IMR-90 (cell line): Measurements from ENCODE around the gene CNPY1. TPM values are rescaled to one million over a fixed set of nuclear protein-coding genes. Genes with fewer than 3 reads are reported as not detected.

Source experiments
- ATAC-seq: fragments of 200-7000 bp; cut with Tn5 transposase; 2 replicates; pipeline ENCODE4 v1.9.1; 2020; ENCODE audit warnings: low read depth, mild to moderate bottlenecking, moderate library complexity
- BruUV-seq: library from RNA; stranded (reverse); fragments of 400-500 nt; replicated peaks from 2 replicates; lab custom pipeline; 2021; lab: Mats Ljungman, UMichigan
- CTCF ChIA-PET: fragments of 300-600 bp; formaldehyde crosslinking; extraction: SDS; loops from one replicate; lab custom pipeline; 2021; ENCODE audit warnings: antibody characterized with exemption; lab: Yijun Ruan, JAX
- POLR2A ChIA-PET: fragments of 300-600 bp; sonication (Branson Sonifier 250); formaldehyde crosslinking; loops from one replicate; lab custom pipeline; 2022; ENCODE audit warnings: antibody characterized with exemption; ENCODE audit not compliant: unreplicated experiment; lab: Charles Lee
- DNase-seq: peaks from one replicate; pipeline ENCODE4 v3.0.0; 2013
- H2AFZ ChIP-seq: replicated peaks from 2 replicates; pipeline ENCODE3; 2013; ENCODE audit warnings: low read length, mild to moderate bottlenecking; ENCODE audit not compliant: poor library complexity
- H2AK5ac ChIP-seq: 2 replicates; pipeline ENCODE4 v1.6.1; 2013; ENCODE audit warnings: low read depth, low read length, inconsistent platforms
- H2AK9ac ChIP-seq: replicated peaks from 2 replicates; pipeline ENCODE3; 2013; ENCODE audit warnings: mild to moderate bottlenecking, low read depth, low read length, moderate library complexity; ENCODE audit not compliant: poor library complexity
- H2BK120ac ChIP-seq: 2 replicates; pipeline ENCODE4 v1.6.1; 2013; ENCODE audit warnings: low read depth, low read length, inconsistent platforms
- H2BK15ac ChIP-seq: 3 replicates; pipeline ENCODE4 v1.6.1; 2013; ENCODE audit warnings: low read depth, low read length, inconsistent platforms
- H2BK20ac ChIP-seq: 2 replicates; pipeline ENCODE4 v1.6.1; 2013; ENCODE audit warnings: low read depth, mild to moderate bottlenecking, inconsistent platforms, low read length, moderate library complexity
- H2BK5ac ChIP-seq: 2 replicates; pipeline ENCODE4 v1.6.1; 2013; ENCODE audit warnings: mild to moderate bottlenecking, low read depth, low read length, inconsistent platforms; ENCODE audit not compliant: poor library complexity, severe bottlenecking
- H3K14ac ChIP-seq: replicated peaks from 2 replicates; pipeline ENCODE4 v1.6.1; 2013; ENCODE audit warnings: low read depth, low read length, inconsistent platforms
- H3K18ac ChIP-seq: 2 replicates; pipeline ENCODE4 v1.6.1; 2013; ENCODE audit warnings: low read depth, low read length, control low read depth
- H3K23ac ChIP-seq: 2 replicates; pipeline ENCODE4 v1.6.1; 2013; ENCODE audit warnings: low read depth, low read length, inconsistent platforms
- H3K27ac ChIP-seq: 2 replicates; pipeline ENCODE4 v1.5.1; 2013; ENCODE audit warnings: mild to moderate bottlenecking, control low read depth, low read length; ENCODE audit not compliant: insufficient read depth
- H3K27me3 ChIP-seq: 2 replicates; pipeline ENCODE4 v1.6.1; 2013; ENCODE audit warnings: low read length; ENCODE audit not compliant: control insufficient read depth, insufficient read depth
- H3K36me3 ChIP-seq: 2 replicates; pipeline ENCODE4 v1.6.1; 2013; ENCODE audit warnings: low read length, mixed read lengths; ENCODE audit not compliant: control insufficient read depth, insufficient read depth
- H3K4ac ChIP-seq: 2 replicates; pipeline ENCODE4 v1.6.1; 2013; ENCODE audit warnings: low read depth, low read length, inconsistent platforms
- H3K4me1 ChIP-seq: 2 replicates; pipeline ENCODE4 v1.6.1; 2013; ENCODE audit warnings: low read length, mixed read lengths; ENCODE audit not compliant: control insufficient read depth, insufficient read depth
- H3K4me2 ChIP-seq: 2 replicates; pipeline ENCODE4 v1.6.1; 2013; ENCODE audit warnings: low read depth, mild to moderate bottlenecking, control low read depth, low read length, moderate library complexity
- H3K4me3 ChIP-seq: 2 replicates; pipeline ENCODE4 v1.5.1; 2013; ENCODE audit warnings: low read depth, mild to moderate bottlenecking, control low read depth, low read length, moderate library complexity; ENCODE audit not compliant: insufficient read depth
- H3K56ac ChIP-seq: 2 replicates; pipeline ENCODE4 v1.6.1; 2013; ENCODE audit warnings: low read length, inconsistent platforms; ENCODE audit not compliant: insufficient read depth; ENCODE audit errors: extremely low read depth
- H3K79me1 ChIP-seq, 2 experiments: 2 replicates each; pipeline ENCODE4 v1.6.1; 2013; ENCODE audit warnings: low read length in 2 of 2, inconsistent platforms in 1 of 2, low read depth in 1 of 2
- H3K9ac ChIP-seq: 2 replicates; pipeline ENCODE4 v1.6.1; 2013; ENCODE audit warnings: low read depth, low read length, control low read depth
- H3K9me1 ChIP-seq: 2 replicates; pipeline ENCODE4 v1.6.1; 2013; ENCODE audit warnings: low read length, inconsistent platforms; ENCODE audit not compliant: insufficient read depth
- H3K9me3 ChIP-seq: 2 replicates; pipeline ENCODE4 v1.6.1; 2013; ENCODE audit warnings: low read length; ENCODE audit not compliant: control insufficient read depth, insufficient read depth
- H4K20me1 ChIP-seq: 2 replicates; pipeline ENCODE4 v1.6.1; 2013; ENCODE audit warnings: low read length, inconsistent platforms; ENCODE audit not compliant: insufficient read depth
- H4K5ac ChIP-seq: 2 replicates; pipeline ENCODE4 v1.6.1; 2013; ENCODE audit warnings: mild to moderate bottlenecking, low read depth, low read length, control low read depth
- H4K8ac ChIP-seq, 2 experiments: 2 replicates each; pipeline ENCODE4 v1.6.1; 2013; ENCODE audit warnings: low read depth in 2 of 2, low read length in 2 of 2, control low read depth in 1 of 2, inconsistent platforms in 1 of 2
- H4K91ac ChIP-seq: 2 replicates; pipeline ENCODE4 v1.6.1; 2013; ENCODE audit warnings: low read depth, low read length, inconsistent platforms; ENCODE audit not compliant: insufficient read depth
- FOS ChIP-seq: fragments of 150-350 bp; IDR thresholded peaks from 2 replicates; pipeline ENCODE4 v1.6.1; 2016; ENCODE audit warnings: low read depth, low read length
- MXI1 ChIP-seq: IDR thresholded peaks from 2 replicates; pipeline ENCODE4 v1.6.1; 2012; ENCODE audit warnings: low read depth, mild to moderate bottlenecking, low read length, moderate library complexity, borderline replicate concordance
- NFE2L2 ChIP-seq: fragments of 150-350 bp; IDR thresholded peaks from 2 replicates; pipeline ENCODE4 v1.6.1; 2016; ENCODE audit warnings: low read depth, mild to moderate bottlenecking, low read length
- RCOR1 ChIP-seq: IDR thresholded peaks from 2 replicates; pipeline ENCODE4 v1.6.1; 2012; ENCODE audit warnings: mild to moderate bottlenecking, low read length, improper control_type of control experiment; ENCODE audit not compliant: insufficient replicate concordance
- RFX5 ChIP-seq: IDR thresholded peaks from 2 replicates; pipeline ENCODE4 v1.8.0; 2012; ENCODE audit warnings: low read depth, mild to moderate bottlenecking, low read length, moderate library complexity
- WGBS, 2 experiments: methylation state at CpG; one replicate each; pipeline versions ENCODE4 v1.1.5 to v1.1.7; 2013; ENCODE audit warnings: missing lambda C conversion rate in 2 of 2; ENCODE audit not compliant: insufficient read length in 1 of 2; ENCODE audit errors: extremely low coverage in 2 of 2; 5-methylcytosine and 5-hydroxymethylcytosine counted together
- dilution Hi-C: fragments of 300-500 bp; cut with HindIII; formaldehyde crosslinking; loops from one replicate; pipeline ENCODE4 v1.14.3; 2018; ENCODE audit warnings: low sequenced_read_pairs; ENCODE audit not compliant: unreplicated experiment
- in situ Hi-C: fragments of 300-500 bp; cut with MboI; formaldehyde crosslinking; loops from 3 replicates; pipeline ENCODE4 v1.14.3; 2019; ENCODE audit warnings: low sequenced_read_pairs, inconsistent platforms, mixed read lengths
- intact Hi-C: fragments of 100-400 bp; cut with micrococcal nuclease; formaldehyde crosslinking; loops from 2 replicates; pipeline ENCODE4 v1.10.0; 2022
- polyA plus RNA-seq, 3 experiments: library from polyadenylated mRNA; depleted of rRNA; stranded (reverse); fragments of >200 nt; gene quantifications; 2 replicates each; pipeline ENCODE4 v1.2.3, GENCODE V29; 2012; ENCODE audit warnings: low replicate concordance in 1 of 3
- total RNA-seq: library from RNA; depleted of rRNA; stranded (reverse); fragments of >200 nt; gene quantifications from 2 replicates; pipeline ENCODE4 v1.2.3, GENCODE V29; 2012
- TF ChIP-seq, protein P1 (sequence below): fragments of 150-350 bp; IDR thresholded peaks from 2 replicates; pipeline ENCODE4 v1.6.1; 2016; ENCODE audit warnings: low read depth, mild to moderate bottlenecking, low read length, moderate library complexity, borderline replicate concordance
- TF ChIP-seq, protein P2 (sequence below): fragments of 150-350 bp; IDR thresholded peaks from 2 replicates; pipeline ENCODE4 v1.6.1; 2017; ENCODE audit warnings: mild to moderate bottlenecking, antibody characterized with exemption, low read length, low read depth
- TF ChIP-seq, protein P3 (sequence below): conservative IDR thresholded peaks from 2 replicates; pipeline ENCODE4 v1.5.1; 2012; ENCODE audit warnings: mild to moderate bottlenecking, low read depth, low read length, improper control_type of control experiment

CNPY1 gene
- total and polyA plus RNA-seq, 2 of the 4 experiments (the other 2 are of a cell fraction) = not detected

DNA sequence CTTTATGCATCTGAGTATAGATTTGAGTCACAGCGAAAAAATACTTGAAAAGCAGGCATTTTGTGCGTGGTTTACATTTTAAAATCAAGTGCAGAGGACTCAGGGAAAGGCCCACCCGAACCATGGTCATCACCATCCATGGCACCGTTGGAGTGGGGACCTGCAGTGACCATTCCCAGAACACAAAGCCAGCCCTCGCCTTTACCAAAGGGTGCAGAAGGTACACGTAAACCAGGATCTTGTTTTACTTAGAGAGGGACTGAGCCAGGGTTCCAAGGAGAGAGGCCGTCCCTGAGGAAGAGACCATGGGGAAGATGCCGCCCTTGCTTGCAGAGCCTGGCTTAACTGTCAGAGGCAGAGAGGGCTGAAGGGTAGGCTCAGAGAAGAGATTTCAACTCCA lies 12.0 kb upstream of the CNPY1 start:
- dilution Hi-C loops (no loop called here), intact Hi-C loops (no loop called here), in situ Hi-C loops (no loop called here)
- H3K9me1 ChIP-seq = no peaks in the 10 kb centered on the region
- DNase-seq = no peak
- ChIA-PET POLR2A (no interaction called here), CTCF (no interaction called here)
- no peak overlapping the region for H3K23ac ChIP-seq
- no peak overlapping the region for H2AK9ac ChIP-seq
- TF ChIP-seq NFE2L2 (no peak), FOS (no peak), RCOR1 (no peak), MXI1 (no peak), RFX5 (no peak)
- TF ChIP-seq, protein P1, sequence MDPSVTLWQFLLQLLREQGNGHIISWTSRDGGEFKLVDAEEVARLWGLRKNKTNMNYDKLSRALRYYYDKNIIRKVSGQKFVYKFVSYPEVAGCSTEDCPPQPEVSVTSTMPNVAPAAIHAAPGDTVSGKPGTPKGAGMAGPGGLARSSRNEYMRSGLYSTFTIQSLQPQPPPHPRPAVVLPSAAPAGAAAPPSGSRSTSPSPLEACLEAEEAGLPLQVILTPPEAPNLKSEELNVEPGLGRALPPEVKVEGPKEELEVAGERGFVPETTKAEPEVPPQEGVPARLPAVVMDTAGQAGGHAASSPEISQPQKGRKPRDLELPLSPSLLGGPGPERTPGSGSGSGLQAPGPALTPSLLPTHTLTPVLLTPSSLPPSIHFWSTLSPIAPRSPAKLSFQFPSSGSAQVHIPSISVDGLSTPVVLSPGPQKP = no peak
- TF ChIP-seq, protein P2, sequence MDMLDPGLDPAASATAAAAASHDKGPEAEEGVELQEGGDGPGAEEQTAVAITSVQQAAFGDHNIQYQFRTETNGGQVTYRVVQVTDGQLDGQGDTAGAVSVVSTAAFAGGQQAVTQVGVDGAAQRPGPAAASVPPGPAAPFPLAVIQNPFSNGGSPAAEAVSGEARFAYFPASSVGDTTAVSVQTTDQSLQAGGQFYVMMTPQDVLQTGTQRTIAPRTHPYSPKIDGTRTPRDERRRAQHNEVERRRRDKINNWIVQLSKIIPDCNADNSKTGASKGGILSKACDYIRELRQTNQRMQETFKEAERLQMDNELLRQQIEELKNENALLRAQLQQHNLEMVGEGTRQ = no peak
- TF ChIP-seq, protein P3, sequence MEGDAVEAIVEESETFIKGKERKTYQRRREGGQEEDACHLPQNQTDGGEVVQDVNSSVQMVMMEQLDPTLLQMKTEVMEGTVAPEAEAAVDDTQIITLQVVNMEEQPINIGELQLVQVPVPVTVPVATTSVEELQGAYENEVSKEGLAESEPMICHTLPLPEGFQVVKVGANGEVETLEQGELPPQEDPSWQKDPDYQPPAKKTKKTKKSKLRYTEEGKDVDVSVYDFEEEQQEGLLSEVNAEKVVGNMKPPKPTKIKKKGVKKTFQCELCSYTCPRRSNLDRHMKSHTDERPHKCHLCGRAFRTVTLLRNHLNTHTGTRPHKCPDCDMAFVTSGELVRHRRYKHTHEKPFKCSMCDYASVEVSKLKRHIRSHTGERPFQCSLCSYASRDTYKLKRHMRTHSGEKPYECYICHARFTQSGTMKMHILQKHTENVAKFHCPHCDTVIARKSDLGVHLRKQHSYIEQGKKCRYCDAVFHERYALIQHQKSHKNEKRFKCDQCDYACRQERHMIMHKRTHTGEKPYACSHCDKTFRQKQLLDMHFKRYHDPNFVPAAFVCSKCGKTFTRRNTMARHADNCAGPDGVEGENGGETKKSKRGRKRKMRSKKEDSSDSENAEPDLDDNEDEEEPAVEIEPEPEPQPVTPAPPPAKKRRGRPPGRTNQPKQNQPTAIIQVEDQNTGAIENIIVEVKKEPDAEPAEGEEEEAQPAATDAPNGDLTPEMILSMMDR = no peak
- H3K4me1 ChIP-seq = no peaks in the 10 kb centered on the region
- no peak overlapping the region for H2AK5ac ChIP-seq
- H2BK5ac ChIP-seq = no peak overlapping the region
- no peak overlapping the region for H3K4me2 ChIP-seq
- BruUV-seq = no TSS peak
- H3K56ac ChIP-seq = no peak overlapping the region
- no peaks in the 10 kb centered on the region for H3K36me3 ChIP-seq
- no peak overlapping the region for H3K27ac ChIP-seq
- H2BK120ac ChIP-seq = no peak overlapping the region
- H3K4ac ChIP-seq = no peak overlapping the region
- no peaks in the 10 kb centered on the region; the same call in 1 of the 2 replicates for H3K27me3 ChIP-seq
- 50% methylated on average over 2 of the region's 8 CpGs; no CpG with 5 or more reads in 1 of the 2 experiments for WGBS, 2 experiments
- no peak overlapping the region for H4K91ac ChIP-seq
- no peak overlapping the region for H4K5ac ChIP-seq
- H3K9me3 ChIP-seq = no peaks in the 10 kb centered on the region
- no peak overlapping the region for H3K18ac ChIP-seq
- no peak overlapping the region for H2AFZ ChIP-seq
- H4K8ac ChIP-seq = no peak overlapping the region
- H3K9ac ChIP-seq = no peak overlapping the region
- no peak overlapping the region for H2BK15ac ChIP-seq
- ATAC-seq = no peak
- H3K4me3 ChIP-seq = no peak overlapping the region
- H2BK20ac ChIP-seq = no peak overlapping the region
- no peak overlapping the region for H3K14ac ChIP-seq
- no peaks in the 10 kb centered on the region for H3K79me1 ChIP-seq
- H4K20me1 ChIP-seq = no peaks in the 10 kb centered on the region
